Type B pancreatic cell (in vitro differentiated cells): ENCODE measurements around the gene TXNDC16. TPM values are rescaled to one million over a fixed set of nuclear protein-coding genes. Genes with fewer than 3 reads are reported as not detected.

Experiments used
- DNase-seq: peaks from one replicate; pipeline ENCODE4 v3.0.0; 2021; ENCODE audit warnings: mixed read lengths; ENCODE audit not compliant: unreplicated experiment; ENCODE audit errors: extremely low spot score
- H3K27ac Mint-ChIP-seq: 2 replicates; pipeline ENCODE4 v1.8.0; 2021; ENCODE audit warnings: mild to moderate bottlenecking, mixed read lengths
- H3K27me3 Mint-ChIP-seq: 2 replicates; pipeline ENCODE4 v1.8.0; 2021; ENCODE audit warnings: mixed read lengths
- H3K36me3 Mint-ChIP-seq: 2 replicates; pipeline ENCODE4 v1.8.0; 2021; ENCODE audit warnings: mixed read lengths
- H3K4me1 Mint-ChIP-seq: one replicate; pipeline ENCODE4 v1.8.0; 2021; ENCODE audit warnings: mixed read lengths; ENCODE audit not compliant: unreplicated experiment
- H3K4me3 Mint-ChIP-seq: 2 replicates; pipeline ENCODE4 v1.8.0; 2021; ENCODE audit warnings: mild to moderate bottlenecking, mixed read lengths
- H3K9me3 Mint-ChIP-seq: 2 replicates; pipeline ENCODE4 v1.8.0; 2021; ENCODE audit warnings: mixed read lengths
- total RNA-seq: library from RNA; stranded (reverse); gene quantifications from 2 replicates; pipeline ENCODE4 v1.2.1, GENCODE V29; 2021; ENCODE audit warnings: low replicate concordance
- TF ChIP-seq, protein P1 (sequence below): fragments of 200-600 bp; sonication (generic); conservative IDR thresholded peaks from 2 replicates; pipeline ENCODE4 v1.5.0; 2021; ENCODE audit warnings: antibody characterized with exemption, mild to moderate bottlenecking

TXNDC16 gene
- total RNA-seq, 1 donor from 2014 or later = 17.2 TPM

DNA sequence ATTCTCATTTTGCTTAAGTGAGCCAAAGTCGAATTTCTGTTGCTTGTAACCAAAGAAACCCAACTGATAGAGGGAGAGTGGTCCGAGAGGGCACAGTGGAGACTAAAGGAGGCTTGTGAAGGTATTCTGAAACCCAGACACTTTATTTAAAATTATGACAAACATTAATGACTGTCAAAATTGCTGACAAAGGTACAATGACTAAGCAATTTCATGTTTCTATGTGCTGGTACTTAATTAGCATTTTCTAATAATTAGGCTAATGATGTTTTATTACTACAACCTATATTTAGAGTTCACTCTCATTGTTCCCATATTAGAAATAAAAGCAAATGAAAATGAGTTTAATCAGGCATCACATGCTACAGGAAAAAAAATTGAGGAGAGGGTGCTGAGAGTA is 121.8 kb downstream of the TXNDC16 start:
- Mint-ChIP-seq H3K4me1 (no peaks in the 10 kb centered on the region), H3K4me3 (no peak overlapping the region), H3K27ac (no peak overlapping the region), H3K27me3 (no peaks in the 10 kb centered on the region), H3K36me3 (peaks cover 12% of the 10 kb centered on the region), H3K9me3 (no peaks in the 10 kb centered on the region)
- TF ChIP-seq, protein P1, sequence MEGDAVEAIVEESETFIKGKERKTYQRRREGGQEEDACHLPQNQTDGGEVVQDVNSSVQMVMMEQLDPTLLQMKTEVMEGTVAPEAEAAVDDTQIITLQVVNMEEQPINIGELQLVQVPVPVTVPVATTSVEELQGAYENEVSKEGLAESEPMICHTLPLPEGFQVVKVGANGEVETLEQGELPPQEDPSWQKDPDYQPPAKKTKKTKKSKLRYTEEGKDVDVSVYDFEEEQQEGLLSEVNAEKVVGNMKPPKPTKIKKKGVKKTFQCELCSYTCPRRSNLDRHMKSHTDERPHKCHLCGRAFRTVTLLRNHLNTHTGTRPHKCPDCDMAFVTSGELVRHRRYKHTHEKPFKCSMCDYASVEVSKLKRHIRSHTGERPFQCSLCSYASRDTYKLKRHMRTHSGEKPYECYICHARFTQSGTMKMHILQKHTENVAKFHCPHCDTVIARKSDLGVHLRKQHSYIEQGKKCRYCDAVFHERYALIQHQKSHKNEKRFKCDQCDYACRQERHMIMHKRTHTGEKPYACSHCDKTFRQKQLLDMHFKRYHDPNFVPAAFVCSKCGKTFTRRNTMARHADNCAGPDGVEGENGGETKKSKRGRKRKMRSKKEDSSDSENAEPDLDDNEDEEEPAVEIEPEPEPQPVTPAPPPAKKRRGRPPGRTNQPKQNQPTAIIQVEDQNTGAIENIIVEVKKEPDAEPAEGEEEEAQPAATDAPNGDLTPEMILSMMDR = no peak
- DNase-seq = no peak

- Mint-ChIP-seq H3K27ac (no peak overlapping the region), H3K4me1 (peaks cover 2% of the 10 kb centered on the region), H3K4me3 (no peak overlapping the region), H3K36me3 (peaks cover 12% of the 10 kb centered on the region), H3K27me3 (no peaks in the 10 kb centered on the region), H3K9me3 (no peaks in the 10 kb centered on the region)
- TF ChIP-seq, protein P1 = no peak
- DNase-seq = no peak
Measured at GRCh38 chr14:52429451-52429850, 122.9 kb downstream of the TXNDC16 start.

GRCh38 chr14:52427460-52427859 is 124.8 kb downstream of the TXNDC16 start:
- H3K27me3 Mint-ChIP-seq = no peaks in the 10 kb centered on the region
- H3K4me1 Mint-ChIP-seq = peaks cover 5% of the 10 kb centered on the region
- peaks cover 12% of the 10 kb centered on the region for H3K36me3 Mint-ChIP-seq
- no peaks in the 10 kb centered on the region for H3K9me3 Mint-ChIP-seq
- TF ChIP-seq, protein P1 = no peak
- H3K4me3 Mint-ChIP-seq = no peak overlapping the region
- no peak overlapping the region for H3K27ac Mint-ChIP-seq
- no peak for DNase-seq

GRCh38 chr14:52422650-52423356 is 129.5 kb downstream of the TXNDC16 start:
- Mint-ChIP-seq H3K4me3 (no peak overlapping the region), H3K9me3 (no peaks in the 10 kb centered on the region), H3K27ac (no peak overlapping the region), H3K27me3 (no peaks in the 10 kb centered on the region), H3K36me3 (no peaks in the 10 kb centered on the region), H3K4me1 (peaks cover 17% of the 10 kb centered on the region)
- TF ChIP-seq, protein P1 = no peak
- DNase-seq = no peak

- Mint-ChIP-seq H3K27me3 (no peaks in the 10 kb centered on the region), H3K36me3 (no peaks in the 10 kb centered on the region), H3K27ac (no peak overlapping the region), H3K9me3 (no peaks in the 10 kb centered on the region), H3K4me3 (no peak overlapping the region), H3K4me1 (peaks cover 25% of the 10 kb centered on the region)
- no peak for DNase-seq
- TF ChIP-seq, protein P1 = no peak
Measured at GRCh38 chr14:52417139-52417538, 135.2 kb downstream of the TXNDC16 start.
